22Rv1 (cell line): Measurements from ENCODE around the gene RGS7.

ENCODE experiments used
- H3K27ac ChIP-seq: fragments of 450-650 bp; 2 replicates; pipeline ENCODE4 v1.5.1; 2017
- ZFX ChIP-seq: fragments of 450-650 bp; IDR thresholded peaks from 2 replicates; pipeline ENCODE4 v1.6.1; 2017; ENCODE audit warnings: antibody characterized with exemption, borderline replicate concordance
- TF ChIP-seq, protein P1 (sequence below): fragments of 450-650 bp; IDR thresholded peaks from 2 replicates; pipeline ENCODE4 v1.5.1; 2017; ENCODE audit warnings: mild to moderate bottlenecking

RGS7 gene

GRCh38 chr1:241332037-241332409 lies 25.0 kb downstream of the RGS7 start:
- no peak overlapping the region for H3K27ac ChIP-seq
- no peak for TF ChIP-seq ZFX
- TF ChIP-seq, protein P1, sequence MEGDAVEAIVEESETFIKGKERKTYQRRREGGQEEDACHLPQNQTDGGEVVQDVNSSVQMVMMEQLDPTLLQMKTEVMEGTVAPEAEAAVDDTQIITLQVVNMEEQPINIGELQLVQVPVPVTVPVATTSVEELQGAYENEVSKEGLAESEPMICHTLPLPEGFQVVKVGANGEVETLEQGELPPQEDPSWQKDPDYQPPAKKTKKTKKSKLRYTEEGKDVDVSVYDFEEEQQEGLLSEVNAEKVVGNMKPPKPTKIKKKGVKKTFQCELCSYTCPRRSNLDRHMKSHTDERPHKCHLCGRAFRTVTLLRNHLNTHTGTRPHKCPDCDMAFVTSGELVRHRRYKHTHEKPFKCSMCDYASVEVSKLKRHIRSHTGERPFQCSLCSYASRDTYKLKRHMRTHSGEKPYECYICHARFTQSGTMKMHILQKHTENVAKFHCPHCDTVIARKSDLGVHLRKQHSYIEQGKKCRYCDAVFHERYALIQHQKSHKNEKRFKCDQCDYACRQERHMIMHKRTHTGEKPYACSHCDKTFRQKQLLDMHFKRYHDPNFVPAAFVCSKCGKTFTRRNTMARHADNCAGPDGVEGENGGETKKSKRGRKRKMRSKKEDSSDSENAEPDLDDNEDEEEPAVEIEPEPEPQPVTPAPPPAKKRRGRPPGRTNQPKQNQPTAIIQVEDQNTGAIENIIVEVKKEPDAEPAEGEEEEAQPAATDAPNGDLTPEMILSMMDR = no peak

GRCh38 chr1:241331328-241332036 lies 25.5 kb downstream of the RGS7 start:
- TF ChIP-seq ZFX = no peak
- TF ChIP-seq, protein P1 = no peak

GRCh38 chr1:241330619-241331327 lies 26.2 kb downstream of the RGS7 start:
- TF ChIP-seq, protein P1 = no peak
- TF ChIP-seq ZFX = no peak
- no peak overlapping the region for H3K27ac ChIP-seq

More at GRCh38 chr1:241331328-241332036, 25.5 kb downstream of the RGS7 start:
- H3K27ac ChIP-seq = no peak overlapping the region

DNA sequence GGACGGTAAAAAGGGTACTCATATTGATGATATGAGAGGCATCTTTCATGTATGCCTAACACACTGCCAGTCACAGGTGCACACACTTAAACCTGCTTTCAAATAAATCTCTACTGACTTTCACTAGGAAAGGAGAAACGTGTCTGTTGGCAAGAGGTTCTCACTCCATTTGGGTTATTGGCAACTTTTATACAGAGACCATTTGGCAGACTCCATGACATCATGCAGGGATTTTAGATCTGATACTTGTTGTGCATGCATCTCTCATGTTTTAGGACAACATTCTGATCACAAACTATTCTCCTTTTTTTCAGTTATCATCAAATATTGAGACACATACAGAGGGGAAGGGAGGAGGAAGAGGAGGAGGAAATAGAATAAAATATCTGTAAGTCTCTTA lies 31.5 kb downstream of the RGS7 start:
- TF ChIP-seq, protein P1 = no peak
- no peak for TF ChIP-seq ZFX
- H3K27ac ChIP-seq = no peak overlapping the region

DNA sequence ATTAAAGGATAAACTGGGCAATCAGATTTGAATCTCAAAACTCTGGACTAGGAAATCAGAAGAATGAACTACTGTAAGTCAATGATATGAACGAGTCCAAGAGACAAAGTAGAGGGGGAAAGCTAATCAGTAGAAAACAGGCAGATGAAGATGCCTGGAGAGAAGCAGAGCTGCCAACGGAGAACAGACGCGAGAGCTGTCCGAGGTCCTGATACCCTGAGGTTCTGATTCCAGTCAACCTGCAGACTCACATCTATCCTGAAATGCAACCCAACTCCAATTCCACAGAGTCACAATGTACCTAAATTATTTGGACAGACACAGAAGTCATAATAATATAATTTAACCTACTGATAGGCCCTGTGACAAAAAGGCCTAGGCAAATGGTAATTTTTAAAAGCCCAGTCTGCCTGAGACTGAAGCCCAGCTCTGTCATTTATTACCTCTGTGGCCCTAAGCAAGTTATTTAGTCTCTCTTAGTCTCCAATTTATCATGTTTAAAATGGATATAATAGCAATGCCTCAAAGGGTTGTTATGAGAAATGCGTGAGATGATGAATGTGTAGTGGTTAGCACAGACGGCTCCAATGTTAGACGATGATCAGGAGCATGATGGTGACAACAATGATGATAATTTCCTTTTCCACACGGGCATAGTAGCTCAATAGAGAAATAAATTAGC lies 33.4 kb downstream of the RGS7 start:
- no peak overlapping the region for H3K27ac ChIP-seq
- TF ChIP-seq ZFX = no peak
- TF ChIP-seq, protein P1 = no peak

- TF ChIP-seq, protein P1 = no peak
- TF ChIP-seq ZFX = no peak
- H3K27ac ChIP-seq = no peak overlapping the region
Measured at GRCh38 chr1:241317676-241318075, 39.3 kb downstream of the RGS7 start.
